Measurements from ENCODE around the gene ATP10A.

- TF ChIP-seq CTCF (IDR thresholded peaks at IDR 0.05) (no peak), POLR2A (IDR thresholded peaks at IDR 0.05) (no peak)
Observed at GRCh38 chr15:25848784-25849156, 14.4 kb downstream of the ATP10A start.

Measured in adrenal gland (tissue), 5 donors.